Right lung (tissue), 5 donors: ENCODE measurements around the gene PSAP. TPM values are rescaled to one million over a fixed set of nuclear protein-coding genes. Genes with fewer than 3 reads are reported as not detected.

Experiments used
- DNase-seq, 2 donors: peaks; one replicate each; pipeline ENCODE4 v3.0.0-alpha.2; 2013
- polyA plus RNA-seq, 5 donors: library from polyadenylated mRNA; unstranded; fragments of 120-200 nt; gene quantifications; one replicate each; pipeline versions ENCODE4 v1.2.1 to v1.2.3, GENCODE V29; 2013; ENCODE audit warnings: inconsistent platforms in 1 of 5, low replicate concordance in 1 of 5; ENCODE audit not compliant: insufficient read length in 5 of 5, insufficient read depth in 1 of 5

The PSAP gene
- polyA plus RNA-seq, 5 donors = 479 to 586 (median 548) TPM

DNA sequence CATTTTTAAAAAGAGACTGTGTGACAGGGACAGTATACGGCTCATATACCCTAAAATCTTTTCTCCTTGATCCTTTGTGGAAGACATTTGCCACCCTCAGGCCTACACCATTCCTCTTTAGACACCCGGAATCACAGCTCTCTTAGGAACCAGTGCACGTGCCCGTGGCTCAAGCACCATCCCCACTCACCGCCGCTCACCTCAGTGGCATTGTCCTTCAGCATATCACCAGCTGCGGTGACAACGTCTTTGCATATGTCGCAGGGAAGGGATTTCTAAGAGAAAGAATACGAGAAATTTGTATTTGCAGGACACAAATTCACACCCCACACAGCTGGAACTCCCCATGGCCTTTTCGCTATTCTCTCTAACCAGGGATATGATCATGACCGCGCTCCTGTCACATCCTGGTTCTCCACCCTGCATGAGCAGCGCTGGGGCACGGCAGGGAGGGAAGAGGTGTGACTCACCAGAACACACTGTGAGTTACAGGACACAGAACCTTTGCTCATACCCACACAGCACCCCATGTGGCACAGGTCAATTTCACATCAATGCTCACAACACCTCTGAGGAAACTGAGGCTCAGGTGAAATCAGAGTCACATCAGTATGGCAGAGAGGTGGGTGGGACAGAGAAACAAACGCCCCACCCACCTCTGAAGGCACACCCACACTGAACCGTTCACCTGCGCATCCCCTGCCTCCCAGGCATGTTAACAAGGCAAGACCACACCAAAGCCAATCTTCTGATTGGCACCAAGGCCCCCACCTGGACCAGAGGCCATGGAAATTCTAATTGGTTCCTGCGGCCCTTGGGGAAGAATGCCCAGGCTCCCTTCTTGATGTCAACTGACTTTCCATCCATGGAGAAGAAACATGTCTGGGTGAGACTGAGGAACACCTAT, 19.2 kb downstream of the PSAP start:
- DNase-seq = no peak

DNA sequence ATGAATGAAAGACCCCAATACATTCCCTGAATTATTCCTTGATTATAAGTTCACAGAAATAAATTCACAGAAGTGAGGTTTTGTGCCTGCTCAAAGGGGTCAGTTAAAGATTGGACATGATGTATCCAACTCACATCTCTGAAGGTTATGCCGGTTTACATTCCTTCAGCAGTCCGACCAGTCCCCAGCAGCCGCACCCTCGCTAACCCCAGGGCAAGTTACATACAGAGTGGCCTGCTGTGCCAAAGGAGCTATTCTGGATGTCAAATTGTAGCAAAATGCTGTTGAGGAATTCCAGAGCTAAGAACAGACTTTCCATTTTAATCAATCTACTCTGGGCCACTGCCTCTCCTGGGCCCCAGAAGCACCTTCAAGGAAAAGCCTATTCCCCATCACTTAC, 20.3 kb downstream of the PSAP start:
- DNase-seq = no peak

DNA sequence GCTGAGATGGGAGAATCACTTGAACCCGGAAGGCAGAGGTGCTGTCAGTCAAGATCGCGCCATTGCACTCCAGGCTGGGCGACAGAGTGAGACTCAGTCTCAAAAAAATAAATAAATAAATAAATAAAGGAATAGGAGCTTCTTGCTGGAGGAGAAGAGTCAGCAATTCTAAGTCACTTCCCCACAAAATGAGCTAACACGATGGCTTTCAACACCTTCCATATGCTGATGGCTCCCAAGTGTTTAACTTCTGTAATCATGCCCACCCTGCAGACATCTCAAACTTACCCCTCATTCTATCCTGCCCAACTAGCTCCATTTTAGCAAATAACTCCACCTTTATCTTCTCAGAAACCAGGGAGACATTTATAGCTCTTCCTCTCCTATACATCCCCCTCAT, 21.2 kb downstream of the PSAP start:
- no peak for DNase-seq

DNA sequence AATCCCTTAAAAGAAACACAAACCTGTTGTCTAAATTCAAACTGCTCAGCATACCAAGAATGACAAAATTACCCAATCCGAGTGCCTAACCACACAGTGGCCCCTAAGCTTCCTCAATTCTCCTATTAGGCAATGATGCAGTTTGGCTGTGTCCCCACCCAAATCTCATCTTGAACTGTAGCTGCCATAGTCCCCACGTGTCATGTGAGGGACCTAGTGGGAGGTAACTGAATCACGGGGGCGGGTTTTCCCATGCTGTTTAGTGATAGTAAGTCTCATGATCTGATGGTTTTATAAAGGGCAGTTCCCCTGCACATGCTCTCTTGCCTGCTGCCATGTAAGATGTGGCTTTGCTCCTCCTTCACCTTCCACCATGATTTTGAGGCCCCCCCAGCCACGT, 21.9 kb downstream of the PSAP start:
- no peak for DNase-seq

DNA sequence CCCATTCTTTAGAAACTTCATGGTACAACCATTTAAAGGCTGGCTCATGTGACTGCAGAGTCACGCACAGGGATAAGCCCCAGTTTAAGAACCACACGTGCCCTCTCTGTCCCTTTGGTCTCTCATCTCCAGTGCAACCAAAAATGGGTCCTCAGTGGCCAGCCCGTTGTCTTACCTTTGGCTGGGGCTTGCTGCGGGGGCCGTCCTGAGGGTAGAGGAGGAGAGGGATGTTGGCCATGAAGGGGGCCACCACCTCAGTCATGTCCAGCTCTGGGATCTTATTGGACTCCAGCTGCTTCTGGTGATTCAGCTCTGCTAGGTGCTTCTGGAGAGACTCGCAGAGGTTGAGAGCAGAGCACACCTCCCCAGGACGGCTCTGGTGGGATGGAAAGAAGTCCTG, 22.3 kb downstream of the PSAP start:
- no peak for DNase-seq

DNA sequence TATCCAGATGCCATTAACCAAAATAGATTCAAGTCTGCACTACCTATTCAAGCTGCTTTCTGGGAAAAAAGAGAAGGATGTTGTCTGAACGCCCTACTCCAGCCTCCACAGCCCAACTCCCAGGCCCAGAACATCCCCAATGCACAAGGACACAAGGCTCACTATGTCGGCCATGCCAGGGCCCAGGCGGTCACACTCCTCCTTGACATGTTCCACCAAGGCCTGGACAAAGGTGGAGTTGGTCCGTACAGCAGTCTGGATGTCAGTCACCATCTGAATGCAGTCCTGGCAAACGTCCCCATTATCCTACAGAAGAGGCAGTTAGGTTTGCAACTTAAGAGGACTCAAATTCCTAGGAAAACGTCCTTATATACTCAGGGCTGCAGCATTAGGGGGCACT, 23.2 kb downstream of the PSAP start:
- no peak for DNase-seq

DNA sequence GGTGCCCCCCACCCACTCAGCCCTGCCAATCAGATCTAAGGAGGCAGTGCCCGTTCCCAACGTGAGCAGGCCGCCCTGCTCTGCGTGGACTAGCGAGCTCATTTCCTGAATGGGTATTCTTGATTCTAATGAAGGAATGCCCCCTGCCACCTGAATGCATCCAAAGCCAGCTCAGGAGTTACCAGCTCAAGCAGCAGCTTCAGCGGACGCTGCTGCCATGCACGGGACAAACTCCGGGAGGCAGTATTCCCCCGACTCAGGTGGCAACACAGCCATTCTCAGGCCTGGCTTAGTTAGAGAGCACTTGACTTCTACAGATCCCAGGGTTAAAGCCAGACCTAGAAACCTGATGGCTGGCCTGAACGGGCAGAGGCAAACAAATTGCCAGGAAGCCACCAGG, 25.8 kb downstream of the PSAP start:
- no peak for DNase-seq

DNA sequence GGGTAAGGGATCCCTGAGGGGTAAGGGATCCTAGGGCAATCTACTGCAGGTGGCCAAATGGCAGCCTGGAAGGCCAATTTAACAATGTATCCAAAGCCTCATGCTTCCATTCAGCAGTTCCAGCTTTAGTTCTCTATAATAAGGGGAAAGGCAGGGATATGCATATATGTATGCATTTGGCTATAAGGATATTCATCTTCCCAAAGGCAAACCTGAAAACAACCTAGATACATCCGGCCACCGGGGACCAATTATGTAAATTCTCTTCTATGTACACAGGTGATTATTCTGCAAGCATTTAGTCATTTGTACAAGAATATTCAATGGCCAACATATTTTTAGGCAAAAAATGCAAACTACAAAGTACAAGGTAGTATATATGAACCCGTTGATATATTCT, 26.7 kb downstream of the PSAP start:
- no peak for DNase-seq

DNA sequence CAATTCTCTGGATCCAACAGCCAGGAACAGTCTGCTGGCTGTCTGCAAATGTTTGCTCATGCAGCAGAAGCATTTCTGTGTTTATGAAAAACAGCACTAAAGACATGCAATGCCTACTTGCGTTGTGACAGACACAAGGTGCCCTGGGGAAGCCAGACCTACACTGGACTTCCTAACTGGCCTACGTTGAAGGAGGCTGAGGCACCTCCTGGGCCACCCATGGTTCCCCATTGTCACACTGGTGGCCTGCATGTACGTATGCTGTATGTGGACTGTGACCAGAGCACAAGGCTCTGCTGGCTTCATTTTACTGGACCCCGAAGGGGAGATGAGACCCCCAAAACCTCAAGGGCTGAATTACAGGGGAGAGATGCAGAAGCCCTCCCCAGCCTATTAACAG, 27.7 kb downstream of the PSAP start:
- no peak for DNase-seq

DNA sequence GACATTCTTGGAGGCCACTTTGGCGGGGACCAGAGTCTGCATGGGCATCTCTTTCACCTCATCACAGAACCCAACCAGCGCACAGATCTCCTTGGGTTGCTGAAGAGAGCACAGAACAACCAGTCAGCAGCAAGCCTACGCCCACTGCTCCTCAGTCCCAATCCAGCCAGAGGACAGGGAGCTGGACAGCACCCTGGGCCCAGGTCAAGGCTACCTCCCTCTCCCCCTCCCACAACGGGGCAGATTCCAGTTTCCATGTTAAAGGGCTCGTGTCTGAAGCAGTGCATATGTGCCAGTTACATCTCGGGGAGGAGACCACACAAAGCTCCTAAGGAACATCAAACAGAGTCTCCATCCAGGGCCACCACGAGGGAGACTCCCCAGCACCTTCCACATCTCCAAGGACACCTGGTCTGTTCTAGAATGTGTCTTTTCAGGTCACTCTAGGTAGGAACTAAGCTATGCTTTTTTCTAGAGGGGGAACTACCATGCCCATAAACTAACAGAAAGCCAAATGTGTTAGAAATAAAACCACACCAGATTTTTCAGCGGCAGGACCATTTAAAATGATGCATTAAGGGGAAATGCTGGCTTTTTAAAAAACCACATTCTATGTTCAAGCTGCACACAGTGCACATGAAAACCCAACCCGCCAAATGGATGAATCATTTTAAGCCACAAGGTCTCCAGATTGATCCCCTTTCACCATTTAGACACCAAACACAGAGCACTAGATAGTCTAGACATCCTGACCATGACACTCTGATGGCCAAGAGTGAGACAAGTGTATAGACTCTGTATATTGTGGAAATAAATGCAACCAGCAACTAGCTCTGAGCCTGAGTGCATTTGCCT, 28.9 kb downstream of the PSAP start:
- DNase-seq = no peak

DNA sequence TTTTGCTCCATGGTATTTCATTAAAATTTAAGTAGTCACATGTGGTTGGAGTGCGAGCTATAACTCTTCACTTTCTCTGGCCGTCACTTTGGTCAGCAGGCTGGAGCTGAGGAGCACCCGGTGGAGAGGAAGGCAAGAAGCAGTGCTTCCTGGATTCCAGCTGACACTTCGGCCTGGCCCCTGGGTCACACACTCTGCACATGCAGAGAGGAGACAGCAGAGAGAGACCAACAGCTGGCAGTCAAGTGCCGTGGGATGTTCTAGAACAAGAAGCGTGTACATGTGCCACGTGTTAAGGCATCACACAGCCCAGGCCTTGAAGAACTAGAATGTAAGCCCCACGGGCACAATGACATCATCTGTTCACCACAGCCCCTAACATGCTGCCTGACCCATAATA, 30.1 kb downstream of the PSAP start:
- no peak for DNase-seq

DNA sequence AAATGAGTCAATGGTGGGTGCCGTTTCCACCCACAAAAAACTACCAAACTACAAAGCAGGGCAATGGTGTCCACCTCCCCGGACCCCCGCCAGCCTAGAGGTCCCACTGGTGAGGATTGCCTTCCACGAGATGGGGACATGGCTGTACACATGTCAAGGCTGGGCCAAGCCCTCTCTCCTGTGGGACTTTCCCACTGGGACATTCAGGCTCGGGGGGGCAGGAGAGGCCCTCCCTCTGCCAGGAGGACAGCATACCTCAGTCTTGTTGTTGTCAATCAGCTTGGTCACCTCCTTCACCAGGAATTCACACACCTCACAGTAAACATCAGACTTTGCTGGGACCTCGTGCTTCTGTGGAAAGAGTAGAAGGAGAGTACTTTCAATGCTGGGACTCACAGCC, 31.1 kb downstream of the PSAP start:
- no peak for DNase-seq

DNA sequence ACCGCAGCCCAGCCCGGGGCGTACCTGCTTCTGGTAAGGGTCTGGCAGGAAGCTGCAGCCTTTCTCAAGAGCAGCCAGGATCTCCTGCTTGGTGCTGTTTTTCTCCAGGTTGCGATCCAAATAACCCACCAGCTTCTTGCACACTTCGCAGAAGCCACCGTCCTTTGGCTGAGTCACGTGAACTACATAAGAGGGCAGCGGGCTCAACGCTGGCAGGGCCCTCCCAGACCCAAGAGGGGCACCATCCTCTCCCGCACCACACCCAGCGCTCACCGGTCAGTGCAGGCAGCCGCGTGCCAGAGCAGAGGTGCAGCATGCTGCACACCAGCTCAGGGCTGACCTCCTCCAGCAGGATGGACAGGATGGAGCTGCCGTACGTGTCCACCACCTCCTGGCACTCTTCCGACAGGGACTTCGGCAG, 31.6 kb downstream of the PSAP start:
- DNase-seq = no peak

DNA sequence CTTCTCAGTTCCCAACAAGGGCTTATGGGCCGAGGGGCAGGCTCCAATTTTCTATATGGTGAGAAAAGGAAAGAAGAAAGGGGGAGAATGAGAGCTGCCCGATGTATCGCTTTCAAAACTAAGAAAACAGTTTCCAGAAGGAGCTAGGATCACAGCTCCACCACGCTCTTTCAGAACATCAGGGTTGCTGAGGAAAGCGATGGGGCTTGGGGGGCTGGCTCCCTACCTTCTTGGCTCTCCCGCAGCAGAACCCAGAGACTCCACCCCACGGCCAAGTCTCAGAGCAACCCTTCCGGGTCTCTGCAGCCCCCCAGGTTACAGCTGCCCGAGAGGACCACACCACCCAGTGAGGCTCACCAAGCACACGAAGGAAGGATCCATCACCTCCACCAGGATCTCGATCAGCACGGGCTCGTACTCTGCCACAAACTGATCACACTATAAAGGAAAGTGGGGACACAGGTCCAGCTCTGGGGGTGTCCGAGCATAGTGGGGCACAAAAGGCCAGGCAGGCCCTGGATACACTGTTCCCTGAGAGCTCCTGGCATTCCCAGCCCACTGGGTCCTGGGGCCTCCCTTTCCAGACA, 32.3 kb downstream of the PSAP start:
- DNase-seq = no peak

DNA sequence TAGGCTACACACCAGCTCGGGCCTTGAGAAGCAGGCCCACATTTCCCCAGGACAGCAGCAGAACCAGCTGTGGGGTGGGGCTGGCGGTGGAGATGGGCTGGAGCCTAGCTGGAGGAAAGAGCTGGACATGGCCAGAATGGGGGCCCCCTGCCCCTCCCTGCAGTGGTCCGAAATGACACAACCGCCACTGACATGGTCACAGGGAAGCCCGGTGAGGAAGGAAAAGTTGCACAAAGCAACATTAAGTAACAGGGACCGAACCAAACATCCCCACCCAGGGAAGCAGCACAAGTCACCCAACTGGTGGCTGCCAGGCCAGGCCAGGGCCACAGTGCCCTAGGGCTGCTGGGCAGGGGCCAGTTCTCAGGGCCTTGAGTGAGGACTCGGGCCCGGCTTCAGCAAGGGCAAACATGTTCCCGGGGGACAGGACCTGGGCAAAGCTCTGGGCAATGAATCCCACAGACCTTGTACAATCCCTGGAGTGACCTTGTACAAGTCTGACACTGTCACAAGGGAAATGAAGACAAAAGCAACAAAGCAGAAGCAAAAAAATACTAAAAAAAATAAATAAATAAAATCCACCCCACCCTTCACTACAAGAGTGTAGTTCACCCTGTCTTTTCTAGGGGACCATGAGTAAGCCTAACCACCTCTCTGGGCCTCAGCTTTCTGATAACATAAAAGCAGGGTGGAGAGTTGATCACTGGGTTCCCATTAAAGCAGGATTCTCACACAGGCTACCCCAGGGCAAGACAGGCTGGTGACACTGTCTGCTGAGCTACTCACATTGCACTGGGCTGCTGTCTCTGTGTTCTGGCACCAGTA, 33.0 kb downstream of the PSAP start:
- no peak for DNase-seq

DNA sequence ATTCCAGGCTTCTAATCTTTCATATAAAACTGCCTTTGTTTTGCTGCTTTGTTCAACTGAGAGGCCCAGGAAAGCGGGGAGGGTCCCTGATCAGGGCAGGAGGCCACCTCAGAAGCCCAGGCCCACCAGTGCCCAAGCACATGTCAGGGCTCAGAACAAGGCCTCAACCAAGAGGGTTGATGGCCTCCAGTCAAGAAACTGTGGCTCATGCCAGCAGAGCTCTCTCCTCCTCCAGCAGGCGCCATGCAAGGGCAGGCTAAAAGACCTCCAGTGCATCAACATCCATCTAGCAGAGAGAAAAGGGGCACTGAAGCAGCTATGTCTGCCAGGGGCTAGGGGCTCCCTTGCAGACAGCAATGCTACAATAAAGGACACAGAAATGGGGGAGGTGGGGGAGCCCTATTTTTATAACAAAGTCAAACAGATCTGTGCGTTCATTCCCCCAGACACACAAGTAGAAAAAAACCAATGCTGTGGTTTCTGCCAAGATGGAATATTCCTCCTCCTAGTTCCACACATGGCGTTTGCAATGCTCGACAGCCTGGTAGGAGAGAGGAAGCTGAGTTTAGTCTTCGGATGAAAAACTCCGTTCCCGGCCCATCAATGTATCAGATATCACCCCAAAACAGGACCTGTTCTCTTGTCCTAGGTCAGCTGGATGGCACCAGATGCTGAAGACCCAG, 34.0 kb downstream of the PSAP start:
- no peak for DNase-seq

DNA sequence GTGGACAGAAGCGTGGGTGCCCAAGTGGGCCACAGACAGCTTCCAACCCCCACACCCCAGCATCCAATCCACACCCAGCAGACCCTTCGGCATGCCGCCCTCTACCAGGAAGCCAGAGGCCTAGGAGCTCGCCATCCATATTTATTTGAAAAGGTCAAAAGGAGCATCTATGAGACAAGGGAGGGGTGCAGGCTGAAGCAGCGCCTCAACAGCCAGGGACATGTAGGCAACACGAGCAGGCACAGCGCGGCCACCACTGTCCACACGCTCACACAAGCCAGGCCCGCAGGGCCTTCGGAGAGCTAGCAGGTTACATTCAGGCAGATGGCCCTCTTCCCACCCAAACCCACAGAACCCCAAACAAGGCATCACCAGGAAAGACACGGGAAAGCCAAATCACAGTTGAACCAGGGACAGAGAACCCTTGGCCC, 34.6 kb downstream of the PSAP start:
- no peak for DNase-seq

DNA sequence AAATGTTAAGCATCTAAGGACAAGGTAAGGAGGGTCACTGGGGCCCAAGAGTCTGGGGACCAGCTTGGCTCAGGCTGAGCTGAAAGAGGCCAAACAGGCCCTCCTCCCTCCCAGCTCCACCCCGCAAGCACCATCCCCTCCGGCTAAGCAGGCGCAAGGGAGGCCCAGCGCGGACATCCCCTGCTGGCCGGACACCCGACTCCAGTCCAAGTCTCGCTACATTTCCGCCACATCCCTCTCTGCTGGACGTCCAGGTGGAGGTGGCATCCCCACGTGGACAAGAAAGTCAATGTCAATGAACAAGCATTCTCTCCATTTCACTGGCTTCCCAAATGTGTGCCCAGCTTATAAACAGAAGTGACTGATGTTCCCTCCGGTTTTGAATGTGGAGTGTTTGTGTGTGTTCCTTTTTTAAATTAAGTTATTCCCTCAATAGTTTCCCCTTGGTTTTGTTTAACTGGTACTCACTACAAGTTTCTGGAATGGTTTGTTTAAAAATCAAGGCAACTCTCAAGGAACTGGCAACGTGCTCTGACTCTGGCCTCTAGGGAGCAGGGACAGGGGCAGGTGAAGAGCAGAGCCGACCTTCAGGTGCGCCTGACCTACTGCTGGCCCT, 35.4 kb downstream of the PSAP start:
- DNase-seq = no peak

DNA sequence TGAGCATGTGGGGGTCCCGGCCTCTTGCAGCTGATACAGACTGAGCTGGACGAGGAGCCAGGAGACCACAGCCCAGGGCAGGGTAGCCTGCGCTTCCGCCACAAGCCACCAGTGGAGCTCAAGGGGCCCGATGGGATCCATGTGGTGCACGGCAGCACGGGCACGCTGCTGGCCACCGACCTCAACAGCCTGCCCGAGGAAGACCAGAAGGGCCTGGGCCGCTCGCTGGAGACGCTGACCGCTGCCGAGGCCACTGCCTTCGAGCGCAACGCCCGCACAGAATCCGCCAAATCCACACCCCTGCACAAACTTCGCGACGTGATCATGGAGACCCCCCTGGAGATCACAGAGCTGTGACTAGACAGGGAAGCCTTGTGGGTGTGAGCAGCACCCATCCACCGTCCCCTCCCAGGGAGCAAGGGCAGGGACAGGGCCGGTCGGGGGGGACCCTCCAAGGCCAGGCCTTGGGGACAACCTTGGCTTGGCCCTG, 36.1 kb downstream of the PSAP start:
- no peak for DNase-seq

DNA sequence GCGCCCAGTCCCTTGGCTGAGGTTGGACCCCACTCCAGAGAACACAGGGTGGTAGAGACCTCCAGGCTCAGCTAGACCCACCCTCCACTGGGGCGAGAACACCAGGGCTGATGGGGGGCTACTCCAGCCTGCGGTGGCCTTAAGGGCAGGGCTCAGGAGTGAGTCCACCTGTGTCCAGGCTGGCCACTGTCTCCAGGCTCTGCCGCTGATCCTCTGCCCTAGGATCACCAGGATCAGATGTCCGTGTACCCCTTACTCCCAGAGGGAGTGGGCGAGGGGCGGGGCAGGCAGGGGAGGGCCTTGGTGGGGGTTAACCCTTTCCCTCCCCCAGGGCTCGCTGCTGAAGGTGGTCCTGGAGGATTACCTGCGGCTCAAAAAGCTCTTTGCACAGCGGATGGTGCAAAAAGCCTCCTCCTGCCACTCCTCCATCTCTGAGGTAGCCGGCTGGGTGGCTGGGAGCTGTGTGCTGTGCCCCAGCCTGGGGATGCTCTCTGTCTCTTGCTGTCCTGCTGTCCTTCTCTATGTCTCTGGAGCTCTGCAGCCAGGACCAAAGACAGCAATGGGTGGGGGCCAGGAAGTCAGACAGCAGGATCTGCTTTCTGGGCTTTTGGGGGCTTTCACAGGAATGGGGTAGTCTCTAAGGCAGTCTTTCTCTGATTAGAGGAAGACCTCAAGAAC, 38.0 kb downstream of the PSAP start:
- no peak for DNase-seq
